ENCODE data around the gene EP400. TPM values are rescaled to one million over a fixed set of nuclear protein-coding genes. Genes with fewer than 3 reads are reported as not detected.

Gene EP400
- total RNA-seq, 1 donor from 2014 or later: 55.2 TPM

GRCh38 chr12:132084621-132085290 lies 135.0 kb downstream of the EP400 start:
- TF ChIP-seq CTCF (conservative IDR thresholded peaks at IDR 0.05): no peak
- peak overlapping the region; percentile 92 for H3K4me3 Mint-ChIP-seq
- DNase-seq (ENCODE audit: extremely low spot score, unreplicated experiment): no peak
- peaks cover 21% of the 10 kb centered on the region for H3K4me1 Mint-ChIP-seq (ENCODE audit: unreplicated experiment)
- H3K27ac Mint-ChIP-seq: peak overlapping the region; percentile 89
- H3K36me3 Mint-ChIP-seq: peaks cover 16% of the 10 kb centered on the region
- no peaks in the 10 kb centered on the region for H3K27me3 Mint-ChIP-seq
- no peaks in the 10 kb centered on the region for H3K9me3 Mint-ChIP-seq

- H3K9me3 Mint-ChIP-seq: no peaks in the 10 kb centered on the region
- peak overlapping the region; percentile 92 for H3K4me3 Mint-ChIP-seq
- DNase-seq (ENCODE audit: extremely low spot score, unreplicated experiment): no peak
- peak overlapping the region; percentile 89 for H3K27ac Mint-ChIP-seq
- peaks cover 20% of the 10 kb centered on the region for H3K36me3 Mint-ChIP-seq
- no peak for TF ChIP-seq CTCF (conservative IDR thresholded peaks at IDR 0.05)
- peaks cover 21% of the 10 kb centered on the region for H3K4me1 Mint-ChIP-seq (ENCODE audit: unreplicated experiment)
- H3K27me3 Mint-ChIP-seq: no peaks in the 10 kb centered on the region
Observed at GRCh38 chr12:132085291-132085635, 135.5 kb downstream of the EP400 start.

- no peaks in the 10 kb centered on the region for H3K27me3 Mint-ChIP-seq
- no peak overlapping the region for H3K4me3 Mint-ChIP-seq
- H3K27ac Mint-ChIP-seq: no peak overlapping the region
- H3K36me3 Mint-ChIP-seq: peaks cover 20% of the 10 kb centered on the region
- no peak for DNase-seq (ENCODE audit: extremely low spot score, unreplicated experiment)
- H3K4me1 Mint-ChIP-seq (ENCODE audit: unreplicated experiment): peaks cover 16% of the 10 kb centered on the region
- TF ChIP-seq CTCF (conservative IDR thresholded peaks at IDR 0.05): no peak
- H3K9me3 Mint-ChIP-seq: no peaks in the 10 kb centered on the region
Observed at GRCh38 chr12:132089407-132089910, 139.7 kb downstream of the EP400 start.

GRCh38 chr12:132094269-132094891 lies 144.6 kb downstream of the EP400 start:
- Mint-ChIP-seq H3K9me3 (no peaks in the 10 kb centered on the region), H3K27me3 (no peaks in the 10 kb centered on the region), H3K27ac (no peak overlapping the region), H3K36me3 (peaks cover 25% of the 10 kb centered on the region), H3K4me1 (ENCODE audit: unreplicated experiment) (no peaks in the 10 kb centered on the region), H3K4me3 (no peak overlapping the region)
- DNase-seq (ENCODE audit: extremely low spot score, unreplicated experiment): no peak
- no peak for TF ChIP-seq CTCF (conservative IDR thresholded peaks at IDR 0.05)

GRCh38 chr12:132095520-132096409 lies 146.0 kb downstream of the EP400 start:
- H3K27ac Mint-ChIP-seq: no peak overlapping the region
- peaks cover 17% of the 10 kb centered on the region for H3K36me3 Mint-ChIP-seq
- DNase-seq (ENCODE audit: extremely low spot score, unreplicated experiment): no peak
- TF ChIP-seq CTCF (conservative IDR thresholded peaks at IDR 0.05): no peak
- no peaks in the 10 kb centered on the region for H3K4me1 Mint-ChIP-seq (ENCODE audit: unreplicated experiment)
- no peaks in the 10 kb centered on the region for H3K9me3 Mint-ChIP-seq
- H3K27me3 Mint-ChIP-seq: no peaks in the 10 kb centered on the region
- no peak overlapping the region for H3K4me3 Mint-ChIP-seq

Data from type B pancreatic cell (in vitro differentiated cells).